ENCODE results near the gene SLC12A9. TPM values are rescaled to one million over a fixed set of nuclear protein-coding genes. Genes with fewer than 3 reads are reported as not detected.
"Not testable (repeated sequence)": the region's sequence is repeated elsewhere in the genome, so short reads cannot be mapped to it uniquely, and the experiment has no call there.

Gene SLC12A9
- total RNA-seq, 1 experiment from 2014 or later, result 11.8 TPM

GRCh38 chr7:100893910-100894721 is 41.6 kb downstream of the SLC12A9 start:
- no peak for DNase-seq (ENCODE audit: extremely low read depth, low read depth)

GRCh38 chr7:100894860-100895700 is 42.6 kb downstream of the SLC12A9 start:
- no peak for DNase-seq (ENCODE audit: extremely low read depth, low read depth)

GRCh38 chr7:100895701-100895955 is 43.1 kb downstream of the SLC12A9 start, which contains the start of gene ACHE:
Gene ACHE, minus strand, starts transcription at chr7:100895888. Its CDS starts 1,656 bp downstream, at chr7:100894232.
- DNase-seq (ENCODE audit: extremely low read depth, low read depth), result no peak

GRCh38 chr7:100895956-100896731 is 43.6 kb downstream of the SLC12A9 start:
- no peak for DNase-seq (ENCODE audit: extremely low read depth, low read depth)

GRCh38 chr7:100896732-100897608 is 44.5 kb downstream of the SLC12A9 start:
- DNase-seq (ENCODE audit: extremely low read depth, low read depth), result no peak

- DNase-seq (ENCODE audit: extremely low read depth, low read depth), result no peak
These were observed 45.4 kb downstream of the SLC12A9 start for GRCh38 chr7:100897772-100898454.

GRCh38 chr7:100899432-100899831 is 46.9 kb downstream of the SLC12A9 start:
- DNase-seq (ENCODE audit: extremely low read depth, low read depth), result no peak

- no peak for DNase-seq (ENCODE audit: extremely low read depth, low read depth)
These were observed 48.5 kb downstream of the SLC12A9 start for GRCh38 chr7:100900978-100901377.

- no peak for DNase-seq (ENCODE audit: extremely low read depth, low read depth)
These were observed 49.4 kb downstream of the SLC12A9 start for GRCh38 chr7:100901921-100902332.

GRCh38 chr7:100902638-100903037 is 50.1 kb downstream of the SLC12A9 start:
- DNase-seq (ENCODE audit: extremely low read depth, low read depth), result no peak

GRCh38 chr7:100908512-100908911 is 56.0 kb downstream of the SLC12A9 start:
- DNase-seq (ENCODE audit: extremely low read depth, low read depth), result no peak

GRCh38 chr7:100910443-100910842 is 57.9 kb downstream of the SLC12A9 start:
- not testable (repeated sequence) for DNase-seq (ENCODE audit: extremely low read depth, low read depth)

GRCh38 chr7:100911484-100911883 is 59.0 kb downstream of the SLC12A9 start:
- DNase-seq (ENCODE audit: extremely low read depth, low read depth), result no peak

GRCh38 chr7:100914208-100914878 is 61.8 kb downstream of the SLC12A9 start:
- no peak for DNase-seq (ENCODE audit: extremely low read depth, low read depth)

GRCh38 chr7:100914879-100915447 is 62.5 kb downstream of the SLC12A9 start:
- DNase-seq (ENCODE audit: extremely low read depth, low read depth), result no peak
